ENCODE measurements around the gene UPK3A.

The UPK3A gene

DNA sequence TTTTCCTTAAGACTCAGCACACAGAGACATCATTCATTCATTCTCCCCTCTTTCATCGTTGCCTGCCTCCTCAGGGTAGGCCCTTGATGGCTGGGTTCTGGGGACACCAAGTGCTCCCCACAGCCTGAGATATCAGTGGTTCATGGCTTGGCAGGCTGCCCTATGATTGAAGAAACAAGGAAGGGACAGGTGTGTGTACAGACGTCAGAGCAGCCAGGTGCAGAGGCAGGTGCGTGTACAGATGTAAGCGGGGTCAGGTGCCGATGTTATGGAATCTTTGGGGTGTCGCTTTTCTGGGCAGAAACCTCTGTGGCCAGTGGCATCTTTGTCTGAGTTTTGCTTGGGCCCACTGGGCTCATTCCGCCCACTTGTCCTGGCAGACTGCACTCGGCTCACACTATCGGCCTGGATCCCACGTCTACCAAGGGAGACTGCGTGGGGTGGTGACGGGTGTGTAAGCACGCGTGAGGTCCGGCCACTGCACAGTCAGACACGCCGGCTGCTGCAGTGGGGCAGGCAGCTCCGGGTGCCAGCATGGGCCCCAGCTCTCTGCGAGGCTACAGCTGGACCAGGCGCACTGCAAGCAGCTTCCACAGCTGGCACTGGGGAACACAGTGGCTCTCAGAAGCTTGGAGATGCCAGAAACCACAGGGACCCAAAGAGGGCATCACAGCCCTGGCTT, 23.2 kb upstream of the UPK3A start:
- H3K9ac ChIP-seq (ENCODE audit: low read depth, low read length), result no peak overlapping the region
- H3K27me3 ChIP-seq (ENCODE audit: insufficient read depth, low read length, poor library complexity), result peaks cover 30% of the 10 kb centered on the region
- ATAC-seq (ENCODE audit: insufficient read depth, low read depth) (no peak), DNase-seq (no peak)
- no peaks in the 10 kb centered on the region for H3K79me2 ChIP-seq (ENCODE audit: insufficient read depth, low read length)
- H4K20me1 ChIP-seq (ENCODE audit: insufficient read depth, low read length), result peaks cover 8% of the 10 kb centered on the region; the same call in 1 of the 2 replicates
- no peak overlapping the region for H3K4me2 ChIP-seq (ENCODE audit: insufficient read depth, low read length)
- TF ChIP-seq EZH2 (IDR thresholded peaks at IDR 0.05; ENCODE audit: borderline replicate concordance, low read depth, low read length, severe bottlenecking), result no peak
- TF ChIP-seq, protein P1, sequence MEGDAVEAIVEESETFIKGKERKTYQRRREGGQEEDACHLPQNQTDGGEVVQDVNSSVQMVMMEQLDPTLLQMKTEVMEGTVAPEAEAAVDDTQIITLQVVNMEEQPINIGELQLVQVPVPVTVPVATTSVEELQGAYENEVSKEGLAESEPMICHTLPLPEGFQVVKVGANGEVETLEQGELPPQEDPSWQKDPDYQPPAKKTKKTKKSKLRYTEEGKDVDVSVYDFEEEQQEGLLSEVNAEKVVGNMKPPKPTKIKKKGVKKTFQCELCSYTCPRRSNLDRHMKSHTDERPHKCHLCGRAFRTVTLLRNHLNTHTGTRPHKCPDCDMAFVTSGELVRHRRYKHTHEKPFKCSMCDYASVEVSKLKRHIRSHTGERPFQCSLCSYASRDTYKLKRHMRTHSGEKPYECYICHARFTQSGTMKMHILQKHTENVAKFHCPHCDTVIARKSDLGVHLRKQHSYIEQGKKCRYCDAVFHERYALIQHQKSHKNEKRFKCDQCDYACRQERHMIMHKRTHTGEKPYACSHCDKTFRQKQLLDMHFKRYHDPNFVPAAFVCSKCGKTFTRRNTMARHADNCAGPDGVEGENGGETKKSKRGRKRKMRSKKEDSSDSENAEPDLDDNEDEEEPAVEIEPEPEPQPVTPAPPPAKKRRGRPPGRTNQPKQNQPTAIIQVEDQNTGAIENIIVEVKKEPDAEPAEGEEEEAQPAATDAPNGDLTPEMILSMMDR (IDR thresholded peaks at IDR 0.05; ENCODE audit: borderline replicate concordance, extremely low read depth, low read length, poor library complexity, severe bottlenecking), result no peak
- H3K4me1 ChIP-seq (ENCODE audit: insufficient read depth, low read length), result no peaks in the 10 kb centered on the region
- H3K36me3 ChIP-seq (ENCODE audit: insufficient read depth, low read length), result no peaks in the 10 kb centered on the region
- H3K9me3 ChIP-seq (ENCODE audit: insufficient read depth, low read length, severe bottlenecking), result no peaks in the 10 kb centered on the region
- no peak overlapping the region for H3K27ac ChIP-seq (ENCODE audit: low read length)
- no peak overlapping the region for H3K4me3 ChIP-seq (ENCODE audit: low read depth in 1 of 2, low read length in 2 of 2)
- no peak overlapping the region for H2AFZ ChIP-seq (ENCODE audit: low read depth, low read length)

DNA sequence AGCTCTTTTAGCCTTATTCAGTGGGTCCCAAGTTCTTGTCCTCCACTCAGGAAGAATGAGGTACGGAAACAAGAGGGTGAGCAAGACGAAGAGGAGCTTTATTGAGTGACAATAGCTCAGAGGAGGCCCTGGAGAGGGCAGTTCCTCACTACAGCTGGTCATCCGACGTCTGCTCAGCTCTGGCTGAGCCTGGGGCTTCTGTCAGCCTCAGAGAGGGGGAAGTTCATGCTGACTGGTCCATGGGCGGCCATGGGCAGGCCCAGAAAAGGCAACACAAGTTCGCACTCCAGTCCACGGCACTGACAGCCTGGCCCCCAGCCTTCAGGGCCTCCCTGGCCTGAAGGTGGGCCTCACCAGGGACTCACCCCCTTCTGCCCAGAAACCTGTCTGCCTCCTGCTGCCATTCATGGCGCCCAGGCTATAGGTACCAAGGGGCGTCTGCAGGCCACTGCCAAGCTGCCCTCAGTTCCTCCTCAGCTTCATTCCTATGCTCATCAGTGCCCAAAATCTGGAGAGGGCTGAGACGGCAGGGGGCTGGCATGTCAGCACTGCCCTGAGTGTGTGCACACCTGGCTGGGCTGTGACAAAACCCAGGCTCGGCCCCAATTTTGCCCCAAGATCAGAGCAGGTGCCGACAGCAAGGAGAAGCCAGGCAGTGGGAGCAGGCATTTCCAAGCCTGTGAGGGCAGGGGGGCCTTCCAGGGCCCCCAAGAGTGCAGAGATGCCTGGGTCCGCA, 22.4 kb upstream of the UPK3A start:
- ATAC-seq (ENCODE audit: insufficient read depth, low read depth) (no peak), DNase-seq (no peak)
- Histone ChIP-seq H3K27me3 (ENCODE audit: insufficient read depth, low read length, poor library complexity) (peaks cover 33% of the 10 kb centered on the region), H3K4me2 (ENCODE audit: insufficient read depth, low read length) (no peak overlapping the region), H3K4me1 (ENCODE audit: insufficient read depth, low read length) (no peaks in the 10 kb centered on the region), H3K27ac (ENCODE audit: low read length) (no peak overlapping the region), H3K79me2 (ENCODE audit: insufficient read depth, low read length) (no peaks in the 10 kb centered on the region), H3K9me3 (ENCODE audit: insufficient read depth, low read length, severe bottlenecking) (no peaks in the 10 kb centered on the region), H2AFZ (ENCODE audit: low read depth, low read length) (no peak overlapping the region), H3K4me3 (ENCODE audit: low read depth in 1 of 2, low read length in 2 of 2) (no peak overlapping the region), H3K36me3 (ENCODE audit: insufficient read depth, low read length) (no peaks in the 10 kb centered on the region), H3K9ac (ENCODE audit: low read depth, low read length) (no peak overlapping the region), H4K20me1 (ENCODE audit: insufficient read depth, low read length) (peaks cover 8% of the 10 kb centered on the region; the same call in 1 of the 2 replicates)
- TF ChIP-seq EZH2 (IDR thresholded peaks at IDR 0.05; ENCODE audit: borderline replicate concordance, low read depth, low read length, severe bottlenecking), result no peak
- TF ChIP-seq, protein P1 (IDR thresholded peaks at IDR 0.05; ENCODE audit: borderline replicate concordance, extremely low read depth, low read length, poor library complexity, severe bottlenecking), result no peak

DNA sequence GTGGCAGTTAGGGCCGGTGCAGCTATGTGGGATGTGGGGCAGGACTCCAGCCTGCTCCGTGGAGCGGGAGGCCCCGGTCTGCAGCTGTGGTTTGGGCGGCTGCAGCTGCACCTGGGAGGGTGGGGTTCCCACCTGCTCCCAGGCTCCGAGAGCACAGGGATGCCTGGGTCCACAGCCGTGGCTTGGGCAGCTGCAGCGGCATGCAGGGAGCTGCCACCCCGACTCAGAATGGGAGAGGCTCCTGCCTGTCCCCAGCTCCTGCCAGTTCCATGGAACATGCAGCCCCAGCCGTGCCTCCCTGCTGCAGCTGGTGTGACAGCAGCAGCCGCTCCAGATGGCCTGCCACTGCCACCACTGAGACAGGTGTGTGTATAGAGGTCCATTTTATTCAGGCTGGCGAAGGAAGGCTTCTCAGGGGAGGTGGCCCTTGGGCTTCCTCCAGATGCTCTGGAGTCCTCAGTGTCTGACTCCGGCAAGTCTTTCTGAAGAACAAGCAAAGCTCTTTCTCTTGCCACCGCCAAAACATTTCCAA, 21.8 kb upstream of the UPK3A start:
- ATAC-seq (ENCODE audit: insufficient read depth, low read depth), result peak; percentile 45; the same call in 2 of the 3 replicates
- Histone ChIP-seq H3K27ac (ENCODE audit: low read length) (no peak overlapping the region), H4K20me1 (ENCODE audit: insufficient read depth, low read length) (peaks cover 8% of the 10 kb centered on the region; the same call in 1 of the 2 replicates), H3K9me3 (ENCODE audit: insufficient read depth, low read length, severe bottlenecking) (no peaks in the 10 kb centered on the region), H3K36me3 (ENCODE audit: insufficient read depth, low read length) (no peaks in the 10 kb centered on the region), H3K79me2 (ENCODE audit: insufficient read depth, low read length) (no peaks in the 10 kb centered on the region), H3K27me3 (ENCODE audit: insufficient read depth, low read length, poor library complexity) (peaks cover 33% of the 10 kb centered on the region), H3K4me1 (ENCODE audit: insufficient read depth, low read length) (no peaks in the 10 kb centered on the region), H3K9ac (ENCODE audit: low read depth, low read length) (no peak overlapping the region), H3K4me3 (ENCODE audit: low read depth in 1 of 2, low read length in 2 of 2) (no peak overlapping the region), H3K4me2 (ENCODE audit: insufficient read depth, low read length) (no peak overlapping the region), H2AFZ (ENCODE audit: low read depth, low read length) (no peak overlapping the region)
- TF ChIP-seq, protein P1 (IDR thresholded peaks at IDR 0.05; ENCODE audit: borderline replicate concordance, extremely low read depth, low read length, poor library complexity, severe bottlenecking), result no peak
- no peak for TF ChIP-seq EZH2 (IDR thresholded peaks at IDR 0.05; ENCODE audit: borderline replicate concordance, low read depth, low read length, severe bottlenecking)
- DNase-seq, result no peak

Measured in DND-41 (cell line).